AG08396 (cell line): ENCODE data around the gene PDHB.
"Not testable (repeated sequence)": the region's sequence is repeated elsewhere in the genome, so short reads cannot be mapped to it uniquely, and the experiment has no call there.

Experiments
- DNase-seq: peaks from one replicate; pipeline ENCODE4 v3.0.0; 2012; ENCODE audit warnings: low spot score, mixed read lengths

Gene PDHB

DNA sequence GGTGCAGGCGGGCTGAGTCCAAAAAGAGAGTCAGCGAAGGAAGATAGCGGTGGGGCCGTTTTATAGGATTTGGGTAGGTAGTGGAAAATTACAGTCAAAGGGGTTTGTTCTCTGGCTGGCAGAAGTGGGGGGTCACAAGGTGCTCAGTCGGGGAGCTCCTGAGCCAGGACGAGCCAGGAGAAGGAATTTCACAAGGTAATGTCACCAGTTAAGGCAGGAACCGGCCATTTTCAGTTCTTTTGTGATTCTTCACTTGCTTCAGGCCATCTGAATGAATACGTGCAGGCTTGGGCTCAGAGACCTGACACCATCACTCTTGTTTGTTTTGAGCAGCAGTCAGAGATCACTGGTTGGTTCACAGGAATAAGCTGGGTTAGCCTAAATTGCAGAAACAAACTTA lies 3.6 kb upstream of the PDHB start:
- DNase-seq: not testable (repeated sequence)

DNA sequence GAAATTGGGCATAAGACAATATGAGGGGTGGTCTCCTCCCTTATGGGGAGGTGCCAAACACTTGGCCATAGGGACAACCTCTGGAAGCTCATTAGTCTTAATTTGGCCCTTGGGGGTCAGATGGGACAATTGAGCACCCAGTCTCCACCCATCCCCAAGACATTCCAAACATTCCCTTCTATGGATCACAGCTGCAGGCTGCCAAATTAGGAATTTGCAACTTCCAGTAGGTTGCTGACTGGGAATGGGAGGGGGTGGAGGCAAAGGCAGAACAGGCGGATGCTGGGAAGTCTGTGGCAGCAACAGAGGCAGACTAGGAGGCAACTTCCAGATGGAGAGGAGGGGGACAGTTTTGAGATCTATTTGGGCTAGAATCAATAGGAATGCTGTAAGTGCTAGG lies 1.4 kb upstream of the PDHB start:
- peak; percentile 80 for DNase-seq

DNA sequence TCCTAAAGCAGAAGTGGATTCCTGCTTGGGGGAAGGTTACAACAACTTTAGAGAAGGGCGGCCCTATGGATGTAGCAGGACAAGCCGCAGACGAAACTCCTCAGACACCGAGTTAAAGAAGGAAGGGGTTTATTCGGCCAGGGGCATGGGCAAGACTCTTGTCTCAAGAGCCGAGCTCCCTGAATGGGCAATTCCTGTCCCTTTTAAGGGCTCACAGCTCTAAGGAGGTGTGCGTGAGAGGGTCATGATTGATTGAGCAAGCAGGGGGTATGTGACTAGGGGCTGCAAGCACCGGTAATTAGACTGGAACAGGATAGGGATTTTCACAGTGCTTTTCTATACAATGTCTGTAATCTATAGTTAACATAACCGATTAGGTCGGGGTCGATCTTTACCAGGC lies 879 bp upstream of the PDHB start:
- DNase-seq: no peak

DNA sequence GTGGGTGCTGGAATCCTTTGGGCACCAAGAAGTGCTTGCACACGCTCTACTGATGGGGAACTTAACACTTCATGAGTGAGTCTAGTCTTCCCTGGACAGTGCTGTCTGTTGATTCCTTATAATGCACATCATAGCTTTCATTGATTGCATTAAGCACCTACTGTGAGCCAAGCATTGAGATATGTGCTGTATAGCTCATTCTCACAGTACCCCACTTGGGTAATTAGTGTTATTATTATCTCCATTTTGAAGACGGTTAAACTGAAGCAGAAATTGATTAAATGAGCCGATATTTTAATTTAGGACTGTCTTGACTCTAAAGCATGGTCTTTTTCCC lies 504 bp upstream of the PDHB start:
- no peak for DNase-seq

DNA sequence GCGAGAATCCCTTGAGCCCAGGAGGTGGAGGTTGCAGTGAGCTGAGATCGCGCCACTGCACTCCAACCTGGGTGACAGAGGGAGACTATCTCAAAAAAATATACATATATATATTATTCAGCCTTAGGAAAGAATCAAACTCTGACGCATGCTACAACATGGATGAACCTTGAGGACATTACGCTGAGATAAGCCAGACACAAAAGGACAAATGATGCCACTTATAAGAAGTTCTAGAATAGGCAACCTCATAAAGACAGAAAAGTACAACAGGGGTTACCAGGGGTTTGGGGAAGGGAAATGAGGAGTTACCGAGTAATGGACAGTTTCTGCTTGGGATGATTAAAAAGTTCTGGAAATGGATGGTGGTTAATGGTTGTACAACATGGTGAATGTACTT lies 727 bp downstream of the PDHB start:
- no peak for DNase-seq

DNA sequence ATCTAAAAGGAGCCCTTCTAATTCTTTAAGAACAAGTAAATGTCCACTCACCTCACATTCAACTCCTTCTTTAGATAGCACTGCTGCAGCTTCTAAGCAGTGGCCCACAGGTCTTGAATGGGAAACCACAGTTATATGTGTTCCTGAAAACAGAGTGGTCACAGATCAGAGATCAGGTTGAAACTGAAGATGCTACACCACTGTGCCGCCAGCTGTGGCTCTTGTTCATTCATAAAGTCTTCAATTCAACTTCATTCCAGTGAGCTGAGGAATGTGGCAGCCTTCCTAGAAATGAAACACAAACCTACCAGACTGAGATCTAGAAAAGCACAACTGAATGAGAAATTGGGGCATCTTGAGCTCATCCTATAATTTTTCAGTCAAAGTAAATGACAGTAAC lies 4.0 kb downstream of the PDHB start:
- DNase-seq: peak; percentile 28

DNA sequence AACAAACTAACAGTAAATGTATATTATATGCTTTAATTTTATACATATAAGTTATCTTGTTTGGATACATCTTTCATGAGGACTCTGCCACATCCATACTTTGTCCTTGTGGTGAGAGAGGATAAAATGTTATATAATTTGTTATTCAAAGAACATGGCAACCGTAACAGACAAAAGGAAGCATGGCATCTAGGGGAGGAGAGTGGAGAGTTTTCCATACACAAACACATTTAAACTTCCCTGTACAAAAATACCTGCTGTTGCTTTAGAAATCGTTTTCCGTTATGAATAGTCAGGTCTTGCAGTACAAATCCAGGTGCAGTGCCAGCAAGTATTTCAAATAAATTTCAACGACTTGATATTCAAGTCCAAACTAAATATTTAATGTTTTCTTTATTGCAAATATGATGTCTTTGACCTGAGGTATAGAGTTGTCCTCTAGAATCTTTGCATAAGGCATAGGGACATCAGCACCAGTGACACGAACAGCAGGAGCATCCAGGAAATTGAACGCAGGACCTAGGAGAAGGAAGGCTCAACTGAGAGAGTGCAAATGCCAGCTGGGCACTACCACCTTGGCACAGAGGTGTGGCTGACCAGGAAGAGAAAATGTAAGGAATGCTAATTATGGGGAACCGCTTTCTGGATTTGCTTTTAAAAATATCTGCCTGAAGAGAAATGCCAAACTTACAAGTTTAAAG lies 5.8 kb downstream of the PDHB start:
- DNase-seq: no peak

DNA sequence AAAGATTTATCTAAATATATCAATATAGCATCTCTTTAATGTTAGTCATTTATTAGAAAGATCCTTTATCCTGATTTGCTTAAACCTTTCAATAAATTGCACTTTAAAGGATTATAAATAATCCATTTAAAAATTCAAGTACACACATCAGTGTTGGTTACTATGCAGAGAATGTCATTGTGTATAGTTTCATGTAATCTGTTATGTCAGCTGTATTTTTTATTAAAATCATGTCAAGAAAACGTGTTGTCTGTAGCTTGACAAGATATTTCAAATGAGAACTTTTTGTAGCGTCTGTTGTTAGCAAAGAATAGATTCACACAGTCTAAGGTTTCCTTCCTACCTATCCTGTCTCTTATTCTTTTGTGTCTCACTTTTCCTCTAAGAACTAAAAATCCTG lies 7.8 kb downstream of the PDHB start:
- no peak for DNase-seq

DNA sequence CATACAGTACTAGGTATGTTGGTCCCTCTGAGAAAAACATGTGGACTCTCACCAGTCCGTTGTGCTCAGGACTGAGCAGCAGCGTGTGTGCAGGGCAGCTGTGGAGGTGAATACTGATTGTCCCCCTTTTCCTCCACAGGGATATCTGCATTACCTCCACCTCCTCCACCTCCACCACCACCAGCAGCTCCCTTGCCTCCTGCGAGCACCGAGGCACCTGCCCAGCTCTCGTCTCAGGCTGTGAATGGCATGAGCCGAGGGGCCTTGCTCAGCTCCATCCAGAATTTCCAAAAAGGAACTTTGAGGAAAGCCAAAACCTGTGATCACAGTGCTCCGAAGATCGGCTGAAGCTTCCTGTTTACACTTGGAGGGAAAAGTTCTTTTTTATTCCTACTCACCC lies 9.0 kb downstream of the PDHB start:
- DNase-seq: no peak

DNA sequence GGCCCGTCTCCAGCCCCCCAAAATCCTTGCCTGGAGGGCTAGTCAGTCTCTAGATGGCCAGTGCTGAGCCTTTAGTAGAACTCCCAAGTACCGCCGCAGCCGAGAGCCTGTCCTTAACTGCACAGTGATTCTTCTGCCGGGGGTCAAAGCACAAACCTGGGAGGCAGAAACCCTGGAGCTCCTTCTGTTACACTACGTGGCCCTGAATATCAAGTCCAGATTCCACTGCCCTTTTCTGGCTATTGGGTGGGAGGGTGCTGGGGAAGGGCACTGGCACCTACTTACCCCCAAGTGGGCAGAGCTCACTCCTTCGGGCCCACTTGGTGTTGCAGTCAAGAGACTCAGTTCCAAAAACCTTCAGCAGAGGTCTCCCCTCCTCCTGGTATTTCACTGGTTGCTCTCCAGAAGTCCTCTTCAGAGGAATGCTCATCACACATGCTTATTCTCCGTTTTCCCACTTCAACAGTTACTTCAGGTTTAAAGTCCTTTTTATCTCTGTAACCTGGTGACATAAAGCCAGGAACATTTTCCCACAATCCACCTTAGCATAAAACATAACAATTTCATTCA lies 10.8 kb downstream of the PDHB start:
- DNase-seq: no peak

DNA sequence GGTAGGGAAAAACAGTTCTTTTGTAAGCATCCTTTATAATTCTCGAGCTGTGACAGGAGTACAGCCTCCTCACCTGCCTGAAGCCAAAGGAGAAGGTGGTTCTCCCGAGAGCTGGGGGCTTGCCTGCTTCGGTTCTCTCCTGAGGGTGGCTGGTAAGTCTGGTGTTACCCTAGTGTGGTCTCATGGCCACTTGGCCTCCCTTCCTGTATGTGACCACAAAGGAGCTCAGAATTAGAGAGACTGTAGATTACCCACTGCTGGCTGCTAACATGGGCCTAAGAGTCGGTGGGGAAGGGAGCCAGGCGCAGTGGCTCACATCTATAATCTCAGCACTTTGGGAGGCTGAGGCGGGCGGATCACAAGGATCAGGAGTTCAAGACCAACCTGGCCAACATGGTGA lies 12.6 kb downstream of the PDHB start:
- no peak for DNase-seq

DNA sequence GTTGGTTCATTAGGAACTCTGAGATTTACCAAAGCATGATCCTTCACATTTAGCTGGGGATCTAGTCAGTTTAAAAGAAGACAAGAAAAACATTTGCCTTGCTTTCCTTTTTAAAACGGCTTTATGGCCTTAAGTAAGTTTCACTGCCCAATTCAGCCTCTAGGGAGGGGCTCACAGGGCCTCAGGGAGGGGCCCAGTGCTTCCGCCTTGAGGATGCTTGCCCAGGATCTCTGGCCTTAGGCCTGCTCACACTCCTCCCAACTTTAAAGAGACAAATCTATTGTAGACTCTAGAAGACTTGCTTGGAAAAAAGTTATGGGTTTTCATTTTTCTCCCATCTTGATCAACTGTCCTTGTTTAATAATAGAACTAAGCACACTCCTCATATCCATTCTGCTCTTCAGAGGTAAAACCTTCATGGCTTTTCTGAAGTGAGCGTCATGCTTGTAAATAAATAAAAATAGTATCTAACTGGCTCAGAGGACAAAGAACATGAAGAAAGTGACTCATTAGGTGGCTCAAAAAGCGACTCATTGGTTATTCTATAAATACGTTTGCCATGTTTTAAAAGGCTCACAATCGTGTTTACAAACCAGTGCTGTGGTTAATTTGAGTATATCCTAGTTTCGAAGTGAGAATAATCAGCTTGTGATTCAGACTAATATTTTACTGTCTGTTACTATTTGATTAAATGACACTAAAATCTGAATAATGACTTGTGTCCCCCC lies 13.7 kb downstream of the PDHB start:
- DNase-seq: no peak

DNA sequence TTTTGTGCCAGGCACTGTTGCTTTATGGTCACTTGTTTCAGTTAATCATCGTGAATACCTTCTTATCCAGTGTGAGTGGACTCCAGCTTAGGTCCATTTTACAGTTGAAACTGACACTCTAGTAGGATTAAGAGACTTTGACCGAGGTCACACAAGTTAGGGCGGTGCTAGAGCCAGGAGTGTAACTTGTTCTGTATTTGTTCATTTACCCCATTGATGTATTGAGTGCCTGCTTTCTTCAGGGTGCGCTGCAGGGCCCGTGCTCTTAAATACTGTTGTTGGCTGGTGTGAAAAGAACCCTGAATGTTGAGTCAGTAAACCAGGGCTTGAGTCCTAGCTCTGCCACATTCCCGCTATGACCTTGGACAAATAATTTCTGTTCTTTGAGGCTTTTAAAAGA lies 15.4 kb downstream of the PDHB start:
- DNase-seq: no peak

DNA sequence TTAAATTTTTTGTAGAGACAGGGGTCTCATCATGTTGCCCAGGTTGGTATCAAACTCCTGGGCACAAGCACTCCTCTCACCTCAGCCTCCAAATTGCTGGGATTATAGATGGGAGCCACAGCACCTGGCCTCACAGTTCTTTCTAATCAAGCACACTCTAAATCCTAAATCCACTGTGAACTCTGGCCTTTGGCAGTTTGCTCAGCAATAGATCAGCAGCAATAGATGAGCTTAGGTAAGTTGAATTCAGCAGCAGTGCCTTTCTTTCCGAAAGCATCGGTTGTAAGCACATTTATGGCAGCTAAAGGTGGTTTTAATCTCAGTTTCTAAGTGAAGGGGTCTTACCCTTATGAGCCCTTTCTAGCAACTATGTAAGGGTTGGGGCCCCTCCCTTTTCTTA lies 16.6 kb downstream of the PDHB start:
- no peak for DNase-seq

DNA sequence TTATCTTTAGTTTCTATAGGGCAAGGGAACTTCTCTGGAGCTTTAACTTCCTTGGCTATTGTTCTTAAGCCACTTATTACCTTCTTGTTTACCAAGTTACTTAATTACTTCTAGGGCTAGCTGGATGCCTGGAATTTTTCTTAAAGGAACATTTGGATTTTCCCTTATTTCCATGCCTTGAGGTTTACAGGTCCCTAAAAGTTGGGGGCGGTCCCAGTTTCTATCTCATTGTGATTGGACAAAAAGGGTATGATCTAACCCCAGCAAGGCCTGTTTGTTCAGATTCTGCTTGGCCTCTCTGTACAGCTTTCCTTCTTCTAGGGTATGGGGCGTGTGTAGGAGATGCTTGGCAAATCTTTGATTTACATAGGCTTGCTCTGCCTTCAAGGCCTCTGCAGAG lies 17.4 kb downstream of the PDHB start:
- no peak for DNase-seq

DNA sequence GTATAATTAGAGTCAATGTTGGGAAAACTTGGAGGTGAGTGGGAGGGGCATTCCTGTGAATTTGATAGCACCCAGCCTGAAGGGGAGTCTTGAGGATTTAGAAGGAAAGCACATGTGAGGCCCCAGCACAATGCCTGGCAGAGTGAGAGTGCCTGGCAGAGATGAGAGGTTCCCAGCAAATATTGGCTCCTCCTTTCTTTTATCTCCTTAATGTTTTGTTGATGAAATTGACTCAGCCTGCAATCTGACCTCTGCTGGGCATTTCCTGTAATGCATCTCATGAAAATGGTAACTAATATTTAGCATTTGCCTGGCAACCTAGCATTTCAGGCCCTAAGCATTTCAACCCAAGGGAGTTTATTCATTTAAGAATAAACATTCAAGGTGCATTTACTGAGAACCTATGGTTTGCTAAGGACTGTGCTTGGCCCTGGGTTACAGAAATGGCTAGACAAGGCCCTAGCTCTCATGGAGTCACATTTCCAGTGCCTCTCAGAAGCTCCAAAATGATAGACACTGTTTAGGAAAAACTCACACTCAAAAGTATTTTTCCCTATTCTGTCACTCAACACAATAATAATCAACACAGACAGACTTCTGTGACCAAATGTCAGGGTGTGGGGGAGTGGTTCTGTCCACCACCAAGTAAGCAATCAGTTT lies 19.0 kb downstream of the PDHB start:
- peak; percentile 47 for DNase-seq

DNA sequence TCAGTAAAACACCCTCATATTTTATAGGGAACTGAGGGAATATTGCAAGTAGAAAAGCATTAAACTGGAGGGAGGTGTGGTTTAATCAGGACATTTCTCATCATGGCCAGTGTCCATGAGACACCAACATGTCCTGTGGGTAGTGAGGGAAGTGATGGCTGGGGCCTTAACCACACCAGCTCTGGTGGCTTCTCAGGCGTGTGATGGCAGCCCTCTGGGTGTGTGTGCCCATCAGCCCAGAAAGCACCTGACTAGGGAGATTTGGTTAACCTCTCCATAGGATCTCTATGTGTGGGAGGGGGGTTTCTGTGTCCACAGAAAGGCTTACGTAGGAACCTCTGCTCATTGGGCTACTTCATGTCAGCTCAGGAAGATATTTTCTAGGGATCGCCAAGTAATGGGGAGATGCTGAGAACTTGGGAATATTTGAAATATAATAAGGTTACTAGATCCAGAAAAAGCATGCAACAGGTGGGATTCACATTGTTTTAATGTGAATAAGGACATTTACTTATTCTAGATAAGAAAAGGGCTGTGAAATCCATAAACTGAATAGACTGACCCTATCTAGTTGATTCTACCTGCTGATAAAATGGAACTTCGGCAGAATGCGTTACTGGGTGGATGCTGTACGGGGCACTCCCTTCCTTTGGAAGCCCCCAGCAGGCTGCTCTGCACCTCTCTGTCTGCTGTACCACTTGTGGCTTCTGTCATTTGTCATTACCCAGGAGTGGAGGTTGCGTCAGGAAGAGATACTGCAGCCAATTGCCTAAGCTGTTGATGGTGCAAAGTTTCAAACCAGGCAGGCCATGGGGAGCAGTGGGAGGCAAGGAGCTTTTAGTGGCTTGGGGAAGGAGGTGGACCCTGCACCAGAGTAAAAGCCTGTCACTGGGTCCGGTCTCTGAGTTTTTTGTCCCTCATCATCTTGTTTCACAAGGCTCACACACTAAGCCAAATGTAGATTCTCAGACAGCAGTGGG lies 21.5 kb downstream of the PDHB start:
- no peak for DNase-seq

DNA sequence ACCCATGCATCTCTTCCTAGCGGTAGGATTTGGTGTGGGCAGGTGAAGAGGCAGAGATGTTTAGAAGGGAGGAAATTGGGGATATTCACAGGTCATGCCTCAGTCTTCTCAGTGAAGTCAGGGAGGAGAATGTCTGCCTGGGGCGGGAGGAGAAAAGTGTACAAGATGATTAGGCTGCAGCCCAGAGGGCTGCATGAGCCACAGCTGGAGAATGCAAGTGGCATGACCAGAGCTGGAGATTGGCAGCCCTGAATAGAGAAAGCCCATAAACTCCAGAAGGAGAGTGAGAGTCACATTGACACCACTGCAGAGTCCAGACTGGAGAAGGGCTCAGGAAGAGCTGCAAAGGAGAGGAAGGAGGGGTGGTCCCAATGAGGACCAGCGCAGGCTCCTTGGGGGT lies 22.6 kb downstream of the PDHB start:
- DNase-seq: peak; percentile 25

DNA sequence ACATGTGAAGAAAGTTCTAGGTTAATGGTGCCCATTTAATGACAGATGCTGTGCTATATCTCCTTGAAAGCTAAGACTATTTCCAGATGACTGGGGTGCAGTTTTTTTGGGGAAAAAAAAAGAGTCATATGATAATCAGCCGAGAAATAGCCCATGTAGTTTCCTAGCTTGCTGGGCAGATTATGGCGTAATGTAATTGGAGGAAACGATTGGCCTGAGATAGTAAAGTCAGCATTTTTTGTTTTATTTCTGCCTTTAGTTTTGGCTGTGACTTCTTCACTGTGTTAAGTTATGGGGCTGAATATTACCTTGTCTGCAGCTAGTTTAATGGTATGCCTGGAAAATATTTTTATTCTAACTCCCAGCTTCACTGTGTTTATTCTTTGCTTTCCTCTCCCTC lies 24.0 kb downstream of the PDHB start:
- no peak for DNase-seq

DNA sequence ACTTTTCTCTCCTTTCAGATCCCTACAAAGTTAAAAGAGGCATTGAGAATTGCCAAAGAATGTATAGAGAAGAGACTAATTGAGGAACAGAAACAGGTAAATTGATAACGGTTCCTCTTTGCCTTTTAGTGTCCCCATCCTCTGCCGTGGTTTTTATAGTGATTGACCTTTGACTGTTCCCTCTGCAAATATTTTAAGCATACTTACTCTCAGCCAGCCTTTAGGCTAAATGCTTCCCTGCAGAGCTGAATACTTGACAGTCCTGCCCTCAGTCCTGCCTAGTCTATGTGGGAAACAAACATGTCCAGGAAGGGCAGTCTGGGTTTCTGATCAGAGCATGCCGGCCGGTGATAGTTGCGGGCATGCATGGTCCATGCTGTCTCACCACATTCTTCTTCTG lies 24.7 kb downstream of the PDHB start:
- DNase-seq: no peak

DNA sequence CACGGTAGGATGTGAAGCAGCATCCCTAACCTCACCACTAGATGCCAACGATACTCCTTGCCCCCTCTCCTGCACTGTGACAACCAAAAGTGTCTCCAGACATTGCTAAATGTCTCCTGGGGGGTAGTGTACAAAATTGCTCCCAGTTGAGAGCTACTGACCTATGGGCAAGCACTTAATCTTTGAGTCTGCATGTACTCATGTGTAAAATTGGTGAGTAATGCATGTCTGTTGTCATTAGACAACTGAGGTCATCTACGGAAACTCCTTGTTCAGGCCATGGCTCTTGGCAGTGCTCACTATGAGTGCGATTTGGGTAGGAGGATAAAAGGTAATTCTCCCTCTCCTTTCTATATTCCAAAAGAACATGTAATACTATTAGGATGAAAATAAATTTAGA lies 29.2 kb downstream of the PDHB start:
- peak; percentile 34 for DNase-seq

DNA sequence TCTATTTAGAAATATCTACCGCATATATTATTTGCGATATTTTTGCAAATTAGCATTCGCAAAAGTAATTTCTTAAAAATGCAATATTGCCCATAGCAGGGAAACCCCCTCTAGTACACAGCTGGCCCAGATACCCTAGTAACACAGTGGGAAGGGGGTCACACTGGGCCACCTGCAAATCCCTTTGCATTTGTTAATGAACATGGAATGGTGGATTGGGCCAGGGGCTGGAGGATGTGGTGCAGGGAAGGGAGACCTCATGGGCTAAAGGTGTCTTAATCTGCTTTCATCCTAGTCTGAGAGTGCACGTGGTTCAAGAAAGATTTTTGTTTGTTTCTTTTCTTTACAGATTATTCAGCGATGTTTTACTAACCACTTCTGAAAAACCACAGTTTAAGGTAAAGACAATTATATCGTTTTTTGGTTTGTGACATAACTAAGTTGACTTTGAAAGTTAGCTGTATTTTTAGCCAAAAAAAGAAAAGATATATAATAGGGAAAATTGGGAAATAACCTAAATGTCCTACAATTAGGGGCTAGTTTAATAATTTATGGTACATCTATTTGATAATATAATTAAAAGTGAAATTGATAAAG lies 30.0 kb downstream of the PDHB start:
- no peak for DNase-seq
